Fibroblast of peridontal ligament (primary cell): ENCODE results near the gene CXCL12.

Experiments
- DNase-seq: peaks from one replicate; pipeline ENCODE4 v3.0.0-alpha.2; 2010; ENCODE audit errors: extremely low read depth

Gene CXCL12

DNA sequence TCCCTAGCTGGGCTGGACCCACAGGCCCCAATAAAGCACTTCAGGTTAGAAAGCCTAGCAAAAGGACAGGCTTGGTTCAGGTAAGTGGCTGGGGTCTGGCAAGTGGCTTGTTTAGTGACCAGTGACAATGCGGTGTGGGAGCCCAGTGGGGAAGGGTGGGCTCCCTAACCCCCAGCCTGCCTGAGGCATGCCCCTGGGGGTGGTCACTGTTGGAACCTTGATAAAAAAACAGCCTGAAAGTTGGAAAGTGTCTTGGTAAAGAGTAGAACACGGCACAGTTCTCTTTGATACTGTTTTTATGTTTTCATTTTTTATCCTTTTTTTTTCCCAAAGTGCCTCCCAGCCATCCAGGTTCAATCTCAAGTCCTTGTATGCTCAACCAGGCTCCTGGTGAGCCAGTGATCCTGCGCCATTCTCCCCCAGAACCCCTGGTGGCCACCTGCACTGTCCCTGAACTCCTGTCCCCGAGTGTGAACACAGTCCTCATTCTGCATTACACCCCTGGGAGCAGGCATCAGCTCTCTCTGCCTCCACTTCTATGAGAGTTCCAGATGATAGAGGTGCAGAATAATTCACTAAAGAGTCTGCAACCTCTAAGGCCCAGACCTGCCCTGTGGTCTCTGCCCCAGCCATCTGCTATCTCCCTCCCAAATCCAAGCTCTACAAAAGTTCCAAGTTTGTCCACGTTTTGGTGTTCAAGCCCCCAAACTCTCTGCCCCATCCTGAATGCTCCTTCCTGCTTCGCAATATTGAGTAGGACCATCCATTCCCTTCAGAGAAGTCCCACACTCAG, 15.0 kb upstream of the CXCL12 start:
- DNase-seq, result no peak

DNA sequence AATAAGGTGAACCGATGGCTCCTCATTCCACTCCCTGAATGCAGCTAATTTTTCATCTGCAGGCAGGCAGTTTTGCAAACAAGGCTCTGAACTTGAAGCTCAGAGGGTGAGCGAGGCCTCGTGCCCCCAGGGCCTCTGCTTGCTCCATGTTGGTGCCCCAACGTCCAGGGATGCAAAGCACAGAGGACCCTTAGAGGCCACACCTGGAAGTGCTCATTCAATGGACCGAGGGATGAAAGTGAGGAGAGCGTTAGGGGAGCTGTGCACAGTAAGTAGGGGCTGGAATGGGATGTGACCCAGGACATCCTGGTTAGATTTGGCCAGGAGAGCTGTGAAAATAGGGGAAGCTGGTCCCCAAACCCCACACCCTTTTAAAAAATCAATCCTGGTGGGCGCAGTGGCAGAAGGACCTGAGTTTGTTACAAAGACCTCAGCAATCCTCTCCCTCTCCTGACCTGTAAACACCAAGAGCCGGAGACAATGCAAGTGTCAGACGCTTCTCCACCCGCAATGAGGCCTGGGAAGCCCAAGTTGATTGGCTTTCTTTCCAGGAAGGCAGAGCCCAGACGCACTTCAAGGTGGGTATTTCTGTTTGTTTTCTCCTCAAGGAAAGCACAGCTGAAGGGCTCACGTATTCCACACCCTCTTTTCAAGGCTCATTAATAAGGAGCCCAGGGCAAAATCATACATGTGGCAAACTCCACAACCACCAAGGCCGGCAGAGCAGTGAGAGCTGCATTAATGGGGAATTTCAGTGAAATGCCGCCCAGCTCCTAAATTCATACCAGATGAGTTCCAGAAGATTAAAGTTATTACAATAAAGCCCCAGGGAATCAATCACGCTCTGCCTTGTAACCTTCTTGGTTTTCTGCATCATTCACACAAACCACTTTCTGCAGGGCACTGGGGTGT, 14.1 kb upstream of the CXCL12 start:
- peak; percentile 86 for DNase-seq

DNA sequence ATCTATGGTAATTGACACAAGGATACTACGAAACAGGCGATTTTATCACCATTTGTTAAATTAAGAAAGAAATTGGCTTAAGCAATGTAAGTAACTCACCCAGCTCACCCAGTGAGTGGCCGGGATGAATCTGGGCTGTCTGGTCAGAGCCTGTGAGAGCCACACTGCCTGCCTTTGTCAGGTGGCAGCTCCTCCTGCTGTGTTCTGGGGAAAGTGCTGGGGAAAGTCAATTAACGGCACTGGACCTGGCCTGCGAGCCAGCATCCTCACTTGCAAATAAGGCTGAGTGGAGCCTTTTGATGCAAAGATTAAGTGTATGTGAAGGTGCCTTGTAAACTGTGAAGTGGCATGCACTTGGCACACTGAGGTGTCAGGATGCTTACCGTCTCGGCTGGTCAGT, 13.4 kb upstream of the CXCL12 start:
- no peak for DNase-seq

DNA sequence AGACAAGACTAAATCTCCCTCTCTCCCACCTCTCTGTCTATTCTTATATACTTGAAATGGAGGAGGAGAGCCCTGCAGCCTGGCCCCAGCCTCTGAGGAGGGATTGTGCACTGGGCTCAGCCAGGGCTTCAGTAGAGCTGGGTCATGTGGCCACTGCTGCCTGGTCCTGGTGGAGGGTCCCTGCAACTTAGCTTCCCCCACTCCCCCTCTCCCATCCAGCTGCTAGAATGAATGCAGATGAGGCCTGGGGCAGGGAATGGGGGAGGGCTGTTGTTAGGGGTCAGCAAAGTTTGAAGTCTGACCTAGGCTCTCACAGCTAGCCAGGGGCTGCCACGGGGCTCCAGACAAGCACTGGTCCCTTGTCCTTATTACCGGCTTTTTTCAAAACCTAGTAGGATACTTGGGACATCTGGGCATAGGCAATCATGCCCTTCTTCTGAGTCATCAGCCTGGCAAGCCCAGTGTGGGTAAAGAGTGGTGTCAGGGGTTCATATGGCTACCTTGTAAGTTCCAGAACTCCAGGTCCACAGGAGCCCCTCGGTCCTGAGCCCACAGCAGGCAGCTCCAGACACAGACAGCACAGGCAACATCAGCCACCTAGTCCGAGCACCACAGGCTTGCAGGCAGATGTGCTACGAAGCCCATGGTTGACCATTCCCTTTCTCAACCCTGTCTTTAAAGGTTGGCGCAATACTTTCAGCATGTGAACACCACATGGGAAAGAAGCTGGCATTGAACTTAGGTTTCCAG, 12.8 kb upstream of the CXCL12 start:
- no peak for DNase-seq

DNA sequence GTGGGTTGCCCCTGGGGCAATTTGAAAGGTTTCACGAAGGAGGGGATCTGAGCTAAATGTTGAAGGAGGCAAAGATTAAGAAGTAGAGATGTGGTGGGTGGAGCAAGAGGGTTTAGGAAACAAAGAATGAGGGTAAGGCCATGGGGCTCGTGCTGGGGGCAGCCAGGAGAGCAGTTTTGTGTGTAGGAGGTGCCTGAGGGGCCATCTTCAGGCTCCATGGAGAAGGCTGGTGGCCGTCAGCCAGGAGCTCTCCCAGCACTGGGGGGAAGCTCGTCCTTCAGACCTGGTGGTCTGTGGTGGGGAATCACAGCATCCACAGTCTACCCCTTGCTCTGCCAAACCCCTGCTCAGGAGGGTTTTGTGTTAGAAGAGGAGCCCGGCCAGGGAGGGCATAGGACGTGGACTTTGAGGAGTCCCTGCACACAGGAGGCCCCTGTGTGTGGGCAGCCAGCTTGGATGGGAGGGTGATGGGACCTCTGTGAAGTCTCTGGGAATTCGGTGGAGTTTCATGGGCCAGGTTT, 11.8 kb upstream of the CXCL12 start:
- DNase-seq, result no peak

DNA sequence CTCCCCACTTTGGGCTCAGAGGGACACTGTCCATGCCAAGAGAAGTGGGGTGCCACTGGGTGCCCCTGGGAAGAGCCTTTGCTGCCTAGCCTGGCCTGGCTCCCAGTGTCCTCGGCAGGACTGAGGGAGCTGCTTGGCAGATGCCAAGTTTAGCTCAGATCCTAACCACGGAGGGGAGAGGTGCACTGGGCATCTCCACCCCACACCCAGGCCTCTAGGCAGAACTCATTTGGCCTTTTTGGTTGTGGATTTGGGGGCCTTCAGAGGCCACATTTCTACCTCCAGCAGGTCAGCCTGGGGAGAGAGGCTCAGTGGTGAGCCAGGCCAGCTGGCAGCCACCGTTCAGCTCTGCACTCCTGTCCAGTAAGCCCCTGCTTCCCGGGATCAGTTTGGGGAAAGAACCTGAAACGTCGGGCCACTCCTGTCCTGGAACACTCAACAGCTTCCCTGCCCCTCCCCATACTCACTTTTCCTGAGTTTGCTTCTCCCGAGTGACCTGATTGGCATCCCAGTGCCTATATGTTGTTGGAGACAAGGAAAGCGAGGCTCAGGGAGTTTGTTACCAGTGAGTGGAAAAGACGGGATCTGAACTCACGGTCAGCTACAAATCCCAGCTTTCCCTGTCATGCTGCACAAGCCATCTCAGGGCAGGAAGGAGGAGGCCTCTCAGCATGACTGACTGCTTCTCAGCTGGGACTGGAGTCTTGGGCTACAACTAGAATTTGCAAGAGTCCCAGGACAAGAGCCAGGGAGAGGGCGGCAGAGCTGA, 11.2 kb upstream of the CXCL12 start:
- DNase-seq, result no peak

DNA sequence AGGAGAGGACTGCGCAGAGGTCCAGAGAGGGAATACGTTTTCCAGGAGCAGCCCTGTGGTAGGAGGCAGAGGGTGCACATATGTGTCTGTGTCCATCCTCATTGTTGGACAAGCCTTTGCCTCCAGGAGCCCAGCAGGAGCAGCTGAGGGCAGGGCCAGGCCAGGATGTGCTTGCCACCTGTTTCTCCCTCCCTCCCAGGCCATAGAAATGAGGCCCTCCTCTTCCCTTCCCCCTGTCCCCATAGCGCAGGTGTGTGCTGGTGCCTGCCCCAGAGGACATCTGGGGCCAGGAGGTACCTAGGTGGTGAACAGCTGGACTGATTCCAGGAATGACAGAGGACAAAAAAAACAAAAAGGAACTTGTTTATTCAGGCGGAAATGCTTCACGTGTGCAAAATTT, 10.5 kb upstream of the CXCL12 start:
- no peak for DNase-seq

DNA sequence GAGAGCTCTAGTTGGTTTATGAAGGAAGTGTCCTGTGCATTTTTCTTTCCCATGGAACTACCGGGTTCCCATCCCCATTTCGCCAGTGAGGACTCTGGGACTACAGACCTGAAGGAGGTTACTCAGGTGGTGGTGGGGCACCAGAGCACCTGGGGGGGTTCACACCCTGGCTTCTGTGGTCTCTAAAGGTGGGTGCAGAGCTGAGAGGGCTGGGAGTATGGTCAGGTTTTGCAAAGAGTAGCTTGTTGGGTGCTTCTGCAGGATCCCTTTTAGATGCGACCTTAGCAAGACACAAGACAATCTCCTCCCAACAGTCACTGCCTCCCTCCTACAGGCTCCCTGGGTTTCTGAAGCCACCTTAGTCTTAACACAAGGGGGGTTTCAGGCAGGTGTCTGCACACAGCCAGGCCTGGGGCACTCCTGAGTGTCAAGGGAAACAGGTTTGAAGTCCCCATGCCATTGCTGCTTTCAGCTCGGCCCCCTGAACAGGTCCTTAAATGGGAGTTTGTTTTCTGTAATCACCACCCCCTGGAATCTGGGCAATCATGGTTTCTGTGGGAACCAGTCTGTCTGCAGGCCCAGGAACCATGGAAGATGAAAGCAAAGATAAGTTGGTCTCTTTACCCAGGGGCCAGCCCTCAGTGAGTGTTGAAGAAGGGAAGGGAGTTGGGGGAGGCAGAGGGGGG, 9.9 kb upstream of the CXCL12 start:
- DNase-seq, result no peak

DNA sequence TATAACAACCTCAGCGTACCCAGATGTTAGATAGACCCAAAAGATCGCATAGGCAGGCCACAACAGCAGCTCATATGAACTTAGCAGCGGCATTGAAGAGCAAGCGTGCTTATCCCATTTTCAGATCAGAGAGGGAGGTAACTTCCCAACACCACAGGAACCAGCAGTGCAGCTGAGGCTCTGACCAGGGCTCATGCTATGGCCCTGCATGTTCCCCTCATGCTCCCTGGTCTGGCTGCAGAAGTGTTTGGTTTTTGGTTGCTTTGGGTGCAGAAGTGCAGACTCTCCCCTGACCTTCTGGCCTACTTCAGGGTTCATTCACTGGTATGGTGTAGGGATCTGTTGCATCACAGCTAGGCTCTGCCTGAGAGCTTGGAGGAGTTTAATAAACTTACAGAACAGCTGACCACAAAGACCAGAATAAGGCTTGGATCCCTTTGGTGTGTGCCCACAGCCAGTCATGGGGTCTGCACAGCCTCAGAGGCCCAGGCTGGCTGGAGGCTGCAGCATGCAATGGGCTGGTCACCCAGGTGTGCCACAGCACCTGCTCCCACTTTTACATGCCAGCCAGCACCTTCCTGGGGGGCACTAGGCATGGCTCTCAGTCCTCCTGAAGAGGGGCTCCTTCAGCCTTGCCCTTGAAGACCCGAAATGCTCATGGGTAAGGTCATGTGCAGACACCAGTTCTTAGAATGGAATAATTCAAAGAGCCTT, 9.1 kb upstream of the CXCL12 start:
- DNase-seq, result no peak

DNA sequence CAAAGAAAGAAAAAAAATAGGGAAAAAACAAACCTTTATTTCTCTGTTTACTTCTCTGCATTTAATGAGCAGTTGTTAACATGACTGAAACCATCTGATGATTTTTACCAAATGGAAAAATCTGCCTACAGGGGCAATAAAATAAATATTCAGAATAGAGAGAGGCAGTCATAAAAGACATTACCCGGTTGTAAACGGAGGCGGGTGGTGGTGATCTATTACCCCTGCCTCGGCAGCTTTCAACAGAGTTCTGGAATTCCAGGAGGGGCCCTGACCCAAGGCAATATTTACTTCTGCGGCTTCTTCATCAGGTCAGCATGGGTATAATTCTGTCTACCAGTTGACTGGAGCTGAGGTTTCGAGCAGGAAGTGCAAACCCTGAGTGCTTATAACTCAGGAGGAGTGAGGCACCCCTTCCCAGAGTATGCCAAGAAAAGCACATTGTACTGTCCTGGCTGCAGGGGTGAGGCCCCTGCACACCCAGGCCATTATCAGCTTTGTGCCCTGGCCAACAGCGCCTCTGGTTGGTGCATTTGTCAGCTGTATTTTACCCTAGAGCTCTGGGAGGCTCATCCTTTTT, 8.2 kb upstream of the CXCL12 start:
- no peak for DNase-seq

DNA sequence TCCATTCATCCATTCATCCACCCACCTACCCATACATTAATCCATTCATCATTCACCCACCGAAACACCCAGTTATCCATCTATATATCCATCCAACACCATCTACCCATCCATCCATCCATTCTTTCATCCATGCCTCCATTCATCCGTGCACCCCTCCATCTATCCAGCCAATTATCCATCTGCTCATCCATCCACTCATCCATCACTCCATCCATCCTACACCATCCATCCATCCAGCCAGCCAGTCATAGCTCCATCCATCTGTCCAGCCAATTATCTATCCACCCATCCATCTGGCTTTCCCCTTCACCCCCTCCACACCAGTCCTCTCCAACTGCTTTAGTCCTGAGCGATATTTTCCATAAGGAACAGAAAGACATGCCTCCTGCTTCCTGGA, 7.5 kb upstream of the CXCL12 start:
- DNase-seq, result no peak

DNA sequence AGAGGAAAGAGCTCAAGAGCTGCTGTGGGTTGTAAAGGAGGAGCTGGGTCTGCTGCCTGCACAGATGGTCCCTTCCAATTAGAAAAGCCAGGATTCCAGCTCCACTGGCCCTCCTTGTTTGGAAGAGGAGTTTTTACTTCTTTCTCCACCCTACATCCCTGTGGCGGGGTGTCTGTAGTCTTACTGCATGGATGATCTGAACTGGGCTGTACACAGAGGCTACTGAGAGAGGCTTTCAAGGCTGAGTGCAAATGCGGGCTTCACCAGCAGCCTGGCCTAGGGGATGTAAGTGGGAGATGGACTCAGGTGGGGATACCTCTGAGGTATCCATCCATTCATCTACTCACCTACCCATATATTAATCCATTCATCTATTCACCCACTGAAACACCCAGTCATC, 7.1 kb upstream of the CXCL12 start:
- DNase-seq, result no peak

DNA sequence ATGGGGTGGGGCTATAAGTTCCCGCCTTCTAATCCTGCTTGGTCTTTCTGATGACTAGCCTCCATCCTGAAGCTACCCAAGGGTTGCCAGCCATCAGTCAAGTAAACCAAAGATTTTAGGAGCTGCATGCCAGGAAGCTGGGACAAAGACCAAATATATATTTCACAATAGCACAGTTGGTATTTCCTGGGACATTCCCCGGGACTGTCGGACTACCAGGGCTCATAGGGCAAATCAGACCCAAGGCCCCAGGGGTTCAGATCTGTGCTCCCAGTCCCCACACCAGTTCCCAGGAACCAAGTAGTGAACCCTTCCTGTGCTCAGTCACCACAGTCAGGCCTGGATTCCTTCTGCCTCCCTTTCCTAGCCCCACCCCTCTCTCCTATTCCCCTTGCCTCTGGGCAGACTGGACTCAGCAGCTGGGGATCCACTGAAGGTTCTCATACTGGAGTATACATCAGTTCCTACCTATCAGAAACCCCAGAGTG, 5.7 kb upstream of the CXCL12 start:
- DNase-seq, result no peak

DNA sequence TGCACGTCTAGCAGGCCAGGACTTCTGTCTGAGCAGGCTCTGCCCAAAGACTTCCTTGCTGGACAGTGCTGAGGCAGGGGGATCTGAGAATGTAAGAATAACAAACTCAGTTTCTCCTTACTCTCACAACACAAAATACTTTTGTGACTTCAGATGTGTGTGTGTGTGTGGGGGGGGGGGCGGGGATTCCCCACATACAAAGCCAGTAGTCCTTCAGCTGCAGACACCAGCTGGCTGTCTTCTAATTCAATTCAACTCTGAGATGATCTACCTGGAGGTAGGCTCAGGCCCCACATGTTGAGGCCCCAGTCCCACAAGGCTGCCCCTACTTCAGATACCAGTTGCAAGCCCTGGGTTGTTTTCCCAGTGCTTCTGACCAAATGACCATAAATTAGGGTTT, 4.7 kb upstream of the CXCL12 start:
- DNase-seq, result no peak

DNA sequence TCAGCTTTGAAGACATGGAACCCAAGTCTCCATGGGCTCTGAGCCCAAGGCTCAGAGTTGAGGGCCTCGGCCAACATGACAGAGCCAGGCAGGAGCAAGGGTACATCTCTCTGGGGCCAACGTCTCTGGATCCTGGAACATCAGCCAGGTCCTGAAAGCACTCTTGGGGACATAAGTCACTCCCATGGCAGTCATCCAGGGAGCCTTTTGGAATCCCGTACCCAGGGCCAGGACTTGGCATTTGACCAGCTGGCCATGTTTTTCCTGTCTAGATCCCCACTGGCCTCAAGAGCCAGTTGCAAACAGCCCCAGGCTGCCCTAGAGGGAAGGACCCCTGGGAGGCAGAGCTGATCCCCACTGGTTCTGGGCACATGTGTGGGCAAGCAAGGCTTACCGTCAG, 4.3 kb upstream of the CXCL12 start:
- DNase-seq, result no peak

DNA sequence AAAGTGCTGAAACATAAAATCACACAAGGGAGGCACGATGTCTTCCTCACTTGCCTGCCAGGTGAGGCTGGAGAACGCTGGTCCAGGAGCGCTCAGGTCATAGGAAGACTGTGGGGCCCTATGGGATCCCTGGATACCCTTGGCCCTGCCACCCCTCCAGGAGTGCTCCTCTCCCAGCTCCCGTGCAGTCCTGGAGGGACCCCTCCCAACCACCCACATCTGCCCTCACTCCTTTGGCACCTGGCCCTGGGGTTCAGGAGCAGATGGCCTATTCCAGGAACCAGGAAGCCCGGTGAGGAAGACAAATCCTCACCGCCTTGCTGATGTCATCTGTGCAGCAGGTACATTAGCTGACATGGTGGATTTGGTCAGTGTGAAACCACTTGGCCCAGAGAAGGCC, 3.7 kb upstream of the CXCL12 start:
- DNase-seq, result no peak

DNA sequence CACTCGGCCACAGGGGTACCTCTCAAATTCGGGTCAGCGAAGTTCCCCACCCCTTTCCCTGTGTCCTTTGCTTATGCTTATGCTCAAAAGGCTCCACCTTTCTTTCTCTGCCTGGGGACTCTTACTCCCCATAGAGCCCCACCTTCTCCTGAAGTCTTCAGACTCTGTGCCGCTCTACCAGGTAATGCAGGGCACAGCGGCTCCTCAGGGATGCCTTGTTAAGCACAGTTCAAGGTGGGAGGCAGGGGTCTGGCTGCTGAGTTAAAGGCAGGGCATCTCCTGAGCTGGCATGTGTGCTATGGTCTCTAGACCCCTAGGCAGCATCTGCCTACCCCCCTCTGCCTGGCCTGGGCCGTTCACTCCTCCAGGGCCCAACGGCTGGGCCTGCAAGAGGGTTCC, 3.0 kb upstream of the CXCL12 start:
- no peak for DNase-seq

DNA sequence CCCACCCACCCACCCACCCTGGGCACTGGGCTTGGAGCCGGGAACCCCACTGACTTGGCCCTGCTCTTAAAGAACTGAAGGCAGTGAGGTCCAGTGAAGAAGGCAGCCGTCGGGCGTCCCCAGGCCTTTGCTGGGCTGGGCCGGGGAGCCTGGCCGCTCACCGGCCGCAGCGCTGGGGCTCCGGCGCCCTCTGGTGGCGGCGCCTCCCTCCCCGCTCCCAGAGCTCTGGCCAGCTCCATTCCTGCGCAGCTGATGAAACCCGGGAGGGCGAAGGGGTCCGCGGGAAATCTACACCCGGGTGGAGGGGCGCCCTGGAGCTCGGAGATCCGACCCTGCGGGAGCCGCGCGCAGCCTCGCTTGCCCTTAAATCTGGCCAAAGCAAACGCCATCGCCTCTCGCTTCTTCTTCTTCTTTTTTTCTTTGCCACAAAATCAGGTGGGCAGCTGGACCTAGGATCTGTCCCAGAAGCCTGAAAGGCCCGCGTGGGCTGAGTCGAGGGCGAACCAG, 1.7 kb upstream of the CXCL12 start:
- peak; percentile 65 for DNase-seq

DNA sequence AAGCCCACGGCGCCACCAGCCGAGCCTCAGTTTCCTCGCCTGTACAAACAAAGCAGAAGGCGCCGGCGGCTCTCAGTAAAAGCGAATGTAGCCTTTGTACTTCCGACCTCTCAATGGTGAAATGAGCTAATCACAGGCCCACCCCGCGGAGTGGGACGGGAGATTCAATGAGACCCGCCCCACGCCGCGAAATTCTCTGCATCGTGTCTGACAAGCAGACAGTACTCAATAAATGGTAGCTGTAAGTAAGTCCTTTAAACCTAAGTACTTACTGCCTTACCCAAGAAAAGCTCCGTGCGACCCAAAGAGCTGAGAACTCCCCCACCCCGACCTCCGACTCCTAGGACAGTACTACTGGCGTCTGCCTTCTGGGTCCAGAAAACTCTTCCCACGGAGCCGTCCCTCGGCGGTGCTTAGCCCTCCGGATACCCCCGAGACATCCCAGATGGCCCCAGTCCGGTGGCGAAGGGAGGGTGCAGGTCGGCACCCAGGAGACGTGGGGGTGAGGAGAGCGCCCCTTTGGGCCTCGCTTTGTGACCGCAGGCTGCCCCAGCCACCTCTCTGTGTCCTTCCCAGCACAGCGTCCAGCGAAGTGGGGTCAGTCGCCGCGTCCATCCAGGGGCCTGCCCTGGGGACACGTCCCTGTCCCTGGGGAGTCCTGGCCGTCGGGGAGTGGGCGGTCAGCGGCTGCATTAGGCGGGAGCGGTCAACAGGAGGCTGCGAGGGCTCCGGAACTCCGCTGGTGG, 972 bp upstream of the CXCL12 start:
- DNase-seq, result no peak
